PC-9 (cell line): ENCODE data around the gene RANGAP1. TPM values are rescaled to one million over a fixed set of nuclear protein-coding genes. Genes with fewer than 3 reads are reported as not detected.
A peak's percentile ranks its signal among the peaks of the same experiment; 100 is the strongest.

ENCODE experiments used
- BruUV-seq: library from RNA; stranded (reverse); fragments of 400-500 nt; replicated peaks from 2 replicates; lab custom pipeline; 2021; lab: Mats Ljungman, UMichigan
- CTCF ChIA-PET: fragments of 300-600 bp; sonication (Branson Sonifier 250); formaldehyde crosslinking; loops from one replicate; lab custom pipeline; 2022; ENCODE audit warnings: antibody characterized with exemption; lab: Charles Lee
- POLR2A ChIA-PET: fragments of 300-600 bp; sonication (Branson Sonifier 250); formaldehyde crosslinking; loops from one replicate; lab custom pipeline; 2022; ENCODE audit warnings: antibody characterized with exemption; ENCODE audit not compliant: unreplicated experiment; lab: Charles Lee
- DNase-seq, 2 experiments: peaks; one replicate each; pipeline versions ENCODE4 v3.0.0 to v3.0.0-alpha.2; 2015 to 2022; ENCODE audit warnings: mixed read lengths in 1 of 2
- H2AFZ ChIP-seq: fragments of 200-600 bp; sonication (generic); 2 replicates; pipeline ENCODE4 v1.8.1; 2017; ENCODE audit warnings: antibody characterized with exemption
- H3F3A ChIP-seq: fragments of 200-600 bp; sonication (generic); 2 replicates; pipeline ENCODE4 v1.8.1; 2017; ENCODE audit warnings: antibody characterized with exemption, mild to moderate bottlenecking, low read depth; ENCODE audit not compliant: insufficient read depth
- H3K27ac ChIP-seq: fragments of 200-600 bp; sonication (generic); 2 replicates; pipeline ENCODE4 v1.6.1; 2016; ENCODE audit warnings: mixed run types
- H3K27me3 ChIP-seq: fragments of 200-600 bp; sonication (generic); 2 replicates; pipeline ENCODE4 v1.6.1; 2016; ENCODE audit warnings: low read depth, mixed run types; ENCODE audit not compliant: insufficient read depth
- H3K36me3 ChIP-seq: fragments of 200-600 bp; sonication (generic); 2 replicates; pipeline ENCODE4 v1.6.1; 2016; ENCODE audit warnings: low read depth, mixed run types
- H3K4me1 ChIP-seq: fragments of 200-600 bp; sonication (generic); replicated peaks from 2 replicates; pipeline ENCODE4 v1.6.1; 2016; ENCODE audit warnings: mixed run types; ENCODE audit not compliant: insufficient read depth
- H3K4me2 ChIP-seq: fragments of 200-600 bp; sonication (generic); 2 replicates; pipeline ENCODE4 v1.6.1; 2017; ENCODE audit warnings: mixed run types
- H3K4me3 ChIP-seq: fragments of 200-600 bp; sonication (generic); 2 replicates; pipeline ENCODE4 v1.6.1; 2016; ENCODE audit warnings: mixed run types
- H3K79me2 ChIP-seq: fragments of 200-600 bp; sonication (generic); 2 replicates; pipeline ENCODE4 v1.6.1; 2017; ENCODE audit warnings: low read depth, mixed run types
- H3K9me2 ChIP-seq: fragments of 200-600 bp; sonication (generic); 2 replicates; pipeline ENCODE4 v1.8.1; 2017; ENCODE audit warnings: mild to moderate bottlenecking; ENCODE audit not compliant: insufficient read depth
- H3K9me3 ChIP-seq: fragments of 200-600 bp; sonication (generic); 2 replicates; pipeline ENCODE4 v1.8.1; 2016; ENCODE audit warnings: low read depth; ENCODE audit not compliant: insufficient read depth
- H4K20me1 ChIP-seq: fragments of 200-600 bp; sonication (generic); 2 replicates; pipeline ENCODE4 v1.8.1; 2017; ENCODE audit not compliant: insufficient read depth
- EZH2 ChIP-seq: fragments of 200-600 bp; sonication (generic); IDR thresholded peaks from 2 replicates; pipeline ENCODE4 v1.8.0; 2017; ENCODE audit warnings: antibody characterized with exemption, low read depth
- intact Hi-C: fragments of 100-400 bp; cut with micrococcal nuclease; formaldehyde crosslinking; loops from one replicate; pipeline ENCODE4 v1.10.0; 2022; ENCODE audit not compliant: unreplicated experiment
- total RNA-seq: library from RNA; stranded (reverse); gene quantifications from 2 replicates; pipeline ENCODE4 v1.2.3, GENCODE V29; 2021
- TF ChIP-seq, protein P1 (sequence below): fragments of 200-600 bp; sonication (generic); conservative IDR thresholded peaks from 2 replicates; pipeline ENCODE4 v1.6.1; 2017; ENCODE audit warnings: mixed run types, antibody characterized with exemption, mild to moderate bottlenecking, moderate library complexity

Gene RANGAP1
- total RNA-seq, 1 experiment from 2014 or later, result 142 TPM

GRCh38 chr22:41305646-41306045, 19.7 kb upstream of the RANGAP1 start:
- peaks cover 33% of the 10 kb centered on the region for H3K4me1 ChIP-seq
- peaks cover 16% of the 10 kb centered on the region for H3K36me3 ChIP-seq
- peaks cover 84% of the 10 kb centered on the region for H3K79me2 ChIP-seq
- H3K4me3 ChIP-seq, result no peak overlapping the region
- peaks cover 27% of the 10 kb centered on the region for H4K20me1 ChIP-seq
- TF ChIP-seq, protein P1, sequence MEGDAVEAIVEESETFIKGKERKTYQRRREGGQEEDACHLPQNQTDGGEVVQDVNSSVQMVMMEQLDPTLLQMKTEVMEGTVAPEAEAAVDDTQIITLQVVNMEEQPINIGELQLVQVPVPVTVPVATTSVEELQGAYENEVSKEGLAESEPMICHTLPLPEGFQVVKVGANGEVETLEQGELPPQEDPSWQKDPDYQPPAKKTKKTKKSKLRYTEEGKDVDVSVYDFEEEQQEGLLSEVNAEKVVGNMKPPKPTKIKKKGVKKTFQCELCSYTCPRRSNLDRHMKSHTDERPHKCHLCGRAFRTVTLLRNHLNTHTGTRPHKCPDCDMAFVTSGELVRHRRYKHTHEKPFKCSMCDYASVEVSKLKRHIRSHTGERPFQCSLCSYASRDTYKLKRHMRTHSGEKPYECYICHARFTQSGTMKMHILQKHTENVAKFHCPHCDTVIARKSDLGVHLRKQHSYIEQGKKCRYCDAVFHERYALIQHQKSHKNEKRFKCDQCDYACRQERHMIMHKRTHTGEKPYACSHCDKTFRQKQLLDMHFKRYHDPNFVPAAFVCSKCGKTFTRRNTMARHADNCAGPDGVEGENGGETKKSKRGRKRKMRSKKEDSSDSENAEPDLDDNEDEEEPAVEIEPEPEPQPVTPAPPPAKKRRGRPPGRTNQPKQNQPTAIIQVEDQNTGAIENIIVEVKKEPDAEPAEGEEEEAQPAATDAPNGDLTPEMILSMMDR, result no peak
- TF ChIP-seq EZH2, result no peak
- DNase-seq, result peak in 1 of 2 experiments; percentile 51
- 0 out of 2 replicates have a peak overlapping the region, but pooled peaks have one; percentile 30 for H3K4me2 ChIP-seq
- BruUV-seq, result no TSS peak
- CTCF ChIA-PET, result interaction anchor here (0.6 kb wide), 1 partner anchor 1633 kb away, joined by 3 read pairs; no protein-coding TSS in a partner anchor
- H2AFZ ChIP-seq, result no peak overlapping the region
- H3K27me3 ChIP-seq, result no peaks in the 10 kb centered on the region
- H3F3A ChIP-seq, result peaks cover 14% of the 10 kb centered on the region; the same call in 1 of the 2 replicates
- POLR2A ChIA-PET, result interaction anchor here (0.5 to 0.7 kb wide), 3 partner anchors 13 to 361 kb away, joined by 3 to 10 read pairs (median 5); no protein-coding TSS in a partner anchor
- no peaks in the 10 kb centered on the region for H3K9me3 ChIP-seq
- intact Hi-C loops, result no loop called here
- no peak overlapping the region for H3K27ac ChIP-seq
- H3K9me2 ChIP-seq, result no peaks in the 10 kb centered on the region

- H3K27ac ChIP-seq, result peak overlapping the region; percentile 1; the same call in 1 of the 2 replicates
- ChIA-PET POLR2A (interaction anchor here (0.7 kb wide), 1 partner anchor 31 kb away, joined by 7 read pairs; no protein-coding TSS in a partner anchor), CTCF (no interaction called here)
- intact Hi-C loops, result loop anchor here (5.0 kb wide), 1 partner anchor 79 kb away; the partner anchor contains the start of gene TEF
- H3K9me3 ChIP-seq, result no peaks in the 10 kb centered on the region
- H3K4me3 ChIP-seq, result peak overlapping the region; percentile 99
- peak overlapping the region; percentile 74 for H3K4me2 ChIP-seq
- no peaks in the 10 kb centered on the region for H3K27me3 ChIP-seq
- peaks cover 20% of the 10 kb centered on the region for H4K20me1 ChIP-seq
- peaks cover 62% of the 10 kb centered on the region for H3K79me2 ChIP-seq
- H3K4me1 ChIP-seq, result peaks cover 37% of the 10 kb centered on the region
- no TSS peak for BruUV-seq
- peaks cover 18% of the 10 kb centered on the region; the same call in 1 of the 2 replicates for H3F3A ChIP-seq
- peaks cover 16% of the 10 kb centered on the region for H3K36me3 ChIP-seq
- TF ChIP-seq, protein P1, result no peak
- H3K9me2 ChIP-seq, result no peaks in the 10 kb centered on the region
- no peak for DNase-seq
- H2AFZ ChIP-seq, result peak overlapping the region; percentile 94; the same call in 1 of the 2 replicates
These were observed 16.8 kb upstream of the RANGAP1 start for GRCh38 chr22:41302811-41303210.

- DNase-seq, result no peak
- no TSS peak for BruUV-seq
- no peaks in the 10 kb centered on the region for H3K27me3 ChIP-seq
- intact Hi-C loops, result loop anchor here (5.0 kb wide), 1 partner anchor 80 kb away; the partner anchor contains the start of gene TEF
- peak overlapping the region; percentile 1; the same call in 1 of the 2 replicates for H3K27ac ChIP-seq
- no peak for TF ChIP-seq EZH2
- TF ChIP-seq, protein P1, result no peak
- H3K79me2 ChIP-seq, result peaks cover 56% of the 10 kb centered on the region
- ChIA-PET CTCF (no interaction called here), POLR2A (interaction anchor here (0.5 to 0.7 kb wide), 2 partner anchors 30 to 65 kb away, joined by 4 to 7 read pairs; no protein-coding TSS in a partner anchor)
- peaks cover 37% of the 10 kb centered on the region for H3K4me1 ChIP-seq
- H3F3A ChIP-seq, result peaks cover 18% of the 10 kb centered on the region; the same call in 1 of the 2 replicates
- peaks cover 15% of the 10 kb centered on the region for H4K20me1 ChIP-seq
- H3K9me3 ChIP-seq, result no peaks in the 10 kb centered on the region
- H2AFZ ChIP-seq, result peak overlapping the region; percentile 94
- no peaks in the 10 kb centered on the region for H3K9me2 ChIP-seq
- peak overlapping the region; percentile 74 for H3K4me2 ChIP-seq
- peak overlapping the region; percentile 99 for H3K4me3 ChIP-seq
- peaks cover 10% of the 10 kb centered on the region; the same call in 1 of the 2 replicates for H3K36me3 ChIP-seq
These were observed 16.2 kb upstream of the RANGAP1 start for GRCh38 chr22:41302021-41302767.
